Endothelial cell of umbilical vein (primary cell): ENCODE data around the gene ELMO1.

ENCODE experiments used
- EZH2 ChIP-seq: IDR thresholded peaks from 2 replicates; pipeline ENCODE4 v1.6.1; 2012; ENCODE audit warnings: borderline replicate concordance, low read depth, mild to moderate bottlenecking, moderate library complexity, low read length, inconsistent platforms; ENCODE audit not compliant: severe bottlenecking
- FOS ChIP-seq: IDR thresholded peaks from 2 replicates; pipeline ENCODE4 v1.6.1; 2011; ENCODE audit warnings: mild to moderate bottlenecking, low read length, moderate library complexity, borderline replicate concordance; ENCODE audit not compliant: insufficient read depth
- MYC ChIP-seq: IDR thresholded peaks from one replicate; pipeline ENCODE4 v1.6.1; 2011; ENCODE audit warnings: mild to moderate bottlenecking, low read depth, low read length
- POLR2A ChIP-seq: IDR thresholded peaks from 2 replicates; pipeline ENCODE4 v1.6.1; 2012; ENCODE audit warnings: low read depth, mild to moderate bottlenecking, control low read depth, low read length
- TF ChIP-seq, protein P1 (sequence below), 2 donors: IDR thresholded peaks; 1 replicate in 1 of 2; 2 replicates in 1 of 2; pipeline ENCODE4 v1.5.1; 2011; ENCODE audit warnings: low read length in 2 of 2, mild to moderate bottlenecking in 2 of 2, moderate library complexity in 2 of 2, control low read depth in 1 of 2, inconsistent platforms in 1 of 2, low read depth in 1 of 2; ENCODE audit not compliant: insufficient read depth in 1 of 2; ENCODE audit errors: extremely low read depth in 1 of 2
- TF ChIP-seq, protein P2 (sequence below): IDR thresholded peaks from 2 replicates; pipeline ENCODE4 v1.6.1; 2011; ENCODE audit not compliant: insufficient read depth, insufficient read length

DNA sequence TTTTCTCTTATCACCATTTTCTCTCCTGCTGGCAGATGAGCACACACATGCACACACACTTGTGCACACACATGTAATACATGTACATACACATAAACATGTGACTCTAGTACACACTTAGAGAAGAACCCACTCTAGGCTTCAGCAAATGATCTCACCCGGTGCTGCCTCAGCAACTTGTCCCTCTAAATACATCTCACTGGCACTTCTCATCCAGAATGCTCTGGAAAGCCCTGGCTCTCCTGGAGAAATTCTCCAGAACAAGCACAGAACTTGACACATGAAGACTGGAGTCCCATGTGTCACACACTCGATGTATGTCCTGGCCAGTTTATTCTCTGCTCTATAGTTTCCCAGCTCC is 254.9 kb downstream of the ELMO1 start:
- TF ChIP-seq, protein P1, sequence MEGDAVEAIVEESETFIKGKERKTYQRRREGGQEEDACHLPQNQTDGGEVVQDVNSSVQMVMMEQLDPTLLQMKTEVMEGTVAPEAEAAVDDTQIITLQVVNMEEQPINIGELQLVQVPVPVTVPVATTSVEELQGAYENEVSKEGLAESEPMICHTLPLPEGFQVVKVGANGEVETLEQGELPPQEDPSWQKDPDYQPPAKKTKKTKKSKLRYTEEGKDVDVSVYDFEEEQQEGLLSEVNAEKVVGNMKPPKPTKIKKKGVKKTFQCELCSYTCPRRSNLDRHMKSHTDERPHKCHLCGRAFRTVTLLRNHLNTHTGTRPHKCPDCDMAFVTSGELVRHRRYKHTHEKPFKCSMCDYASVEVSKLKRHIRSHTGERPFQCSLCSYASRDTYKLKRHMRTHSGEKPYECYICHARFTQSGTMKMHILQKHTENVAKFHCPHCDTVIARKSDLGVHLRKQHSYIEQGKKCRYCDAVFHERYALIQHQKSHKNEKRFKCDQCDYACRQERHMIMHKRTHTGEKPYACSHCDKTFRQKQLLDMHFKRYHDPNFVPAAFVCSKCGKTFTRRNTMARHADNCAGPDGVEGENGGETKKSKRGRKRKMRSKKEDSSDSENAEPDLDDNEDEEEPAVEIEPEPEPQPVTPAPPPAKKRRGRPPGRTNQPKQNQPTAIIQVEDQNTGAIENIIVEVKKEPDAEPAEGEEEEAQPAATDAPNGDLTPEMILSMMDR (IDR thresholded peaks at IDR 0.05; ENCODE audit: extremely low read depth in 1 of 2, insufficient read depth in 1 of 2, low read depth in 1 of 2, low read length in 2 of 2) = no peak
- no peak for TF ChIP-seq MYC
- TF ChIP-seq EZH2 = no peak
- no peak for TF ChIP-seq POLR2A
- no peak for TF ChIP-seq FOS
- TF ChIP-seq, protein P2, sequence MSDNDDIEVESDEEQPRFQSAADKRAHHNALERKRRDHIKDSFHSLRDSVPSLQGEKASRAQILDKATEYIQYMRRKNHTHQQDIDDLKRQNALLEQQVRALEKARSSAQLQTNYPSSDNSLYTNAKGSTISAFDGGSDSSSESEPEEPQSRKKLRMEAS = no peak
